HS-27A (cell line): ENCODE measurements around the gene BMP10.

Experiments
- DNase-seq: peaks from one replicate; pipeline ENCODE4 v3.0.0-alpha.2; 2012; ENCODE audit warnings: low read depth, missing footprints

BMP10 gene

GRCh38 chr2:68853035-68853434, 18.2 kb downstream of the BMP10 start:
- no peak for DNase-seq

GRCh38 chr2:68850524-68850923, 20.7 kb downstream of the BMP10 start:
- DNase-seq: no peak

- DNase-seq: no peak
These were observed 21.6 kb downstream of the BMP10 start for GRCh38 chr2:68849579-68850030.

- DNase-seq: no peak
These were observed 23.4 kb downstream of the BMP10 start for GRCh38 chr2:68847751-68848150.

- DNase-seq: no peak
These were observed 25.1 kb downstream of the BMP10 start for GRCh38 chr2:68846091-68846490.

- no peak for DNase-seq
These were observed 26.2 kb downstream of the BMP10 start for GRCh38 chr2:68845043-68845442.

- no peak for DNase-seq
These were observed 31.9 kb downstream of the BMP10 start for GRCh38 chr2:68839260-68839833.

DNA sequence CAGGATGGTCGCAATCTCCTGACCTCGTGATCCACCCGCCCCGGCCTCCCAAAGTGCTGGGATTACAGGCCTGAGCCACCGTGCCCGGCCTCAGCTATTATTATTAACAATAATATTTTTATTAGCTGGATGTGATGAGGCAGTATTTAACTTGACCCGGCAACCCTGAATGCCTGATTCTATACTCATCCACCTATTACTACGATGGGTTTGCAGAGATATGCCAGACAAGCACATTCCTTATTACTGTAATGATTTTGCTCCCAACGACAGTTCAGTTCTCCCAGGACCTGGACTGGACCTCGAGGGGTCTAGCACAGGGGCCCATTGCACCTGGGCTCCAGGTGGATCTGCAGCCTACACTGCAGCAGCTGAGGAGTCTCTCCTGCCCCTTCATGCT, 32.6 kb downstream of the BMP10 start:
- no peak for DNase-seq

DNA sequence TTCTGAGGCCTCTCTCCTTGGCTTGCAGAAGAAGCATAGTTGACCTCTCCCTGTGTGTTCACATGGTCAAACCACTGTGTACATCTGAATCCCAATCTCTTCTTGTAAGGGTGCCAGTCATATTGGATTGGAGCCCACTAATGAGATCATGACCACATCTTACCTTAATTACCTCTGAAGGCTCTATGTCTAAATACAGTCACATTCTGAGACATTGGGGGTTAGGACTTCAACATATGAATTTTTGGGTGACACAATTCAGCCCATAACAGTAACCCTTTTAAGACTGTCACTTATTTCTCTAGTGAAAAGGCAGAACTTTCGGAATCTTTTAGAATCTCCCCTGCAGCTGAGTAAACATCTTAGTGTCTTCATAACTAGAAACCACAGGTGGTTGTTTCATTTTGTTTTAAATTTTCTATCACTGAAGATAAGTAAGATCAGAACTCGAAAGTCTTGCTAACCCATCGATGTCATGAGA, 33.3 kb downstream of the BMP10 start:
- DNase-seq: no peak

DNA sequence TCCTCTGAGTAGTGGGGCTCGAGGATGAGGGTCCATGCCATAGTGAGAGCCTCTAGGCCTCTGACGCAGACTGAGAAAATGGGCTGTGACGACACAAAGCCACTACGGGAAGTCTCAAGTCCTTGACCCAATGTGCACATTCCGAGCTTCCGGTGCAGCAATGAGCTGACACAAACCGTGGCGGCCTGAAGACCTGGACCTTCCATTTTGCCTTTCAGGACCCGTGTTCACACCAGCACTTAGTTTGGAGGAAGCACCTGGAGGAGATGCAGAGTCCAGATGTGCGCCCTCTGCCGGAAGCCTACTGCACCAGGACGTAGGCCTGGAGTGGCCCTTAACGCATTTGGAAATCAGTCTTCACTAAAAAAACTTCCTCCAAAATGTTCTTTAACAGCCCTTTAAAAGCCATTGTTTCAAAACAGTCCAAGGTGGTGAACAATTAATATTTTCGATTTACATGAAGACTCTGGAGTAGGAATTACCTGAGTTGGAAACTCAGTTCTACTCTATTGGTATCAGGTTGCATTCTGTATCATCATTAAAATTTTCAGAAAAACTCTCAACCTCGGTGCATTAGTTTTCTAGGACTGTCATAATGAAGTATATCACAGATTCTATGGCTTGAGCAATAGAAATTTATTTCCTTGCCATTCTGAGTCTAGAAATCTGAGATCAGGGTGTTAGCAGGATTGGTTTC, 33.9 kb downstream of the BMP10 start:
- DNase-seq: no peak

- no peak for DNase-seq
These were observed 35.6 kb downstream of the BMP10 start for GRCh38 chr2:68835621-68836020.

DNA sequence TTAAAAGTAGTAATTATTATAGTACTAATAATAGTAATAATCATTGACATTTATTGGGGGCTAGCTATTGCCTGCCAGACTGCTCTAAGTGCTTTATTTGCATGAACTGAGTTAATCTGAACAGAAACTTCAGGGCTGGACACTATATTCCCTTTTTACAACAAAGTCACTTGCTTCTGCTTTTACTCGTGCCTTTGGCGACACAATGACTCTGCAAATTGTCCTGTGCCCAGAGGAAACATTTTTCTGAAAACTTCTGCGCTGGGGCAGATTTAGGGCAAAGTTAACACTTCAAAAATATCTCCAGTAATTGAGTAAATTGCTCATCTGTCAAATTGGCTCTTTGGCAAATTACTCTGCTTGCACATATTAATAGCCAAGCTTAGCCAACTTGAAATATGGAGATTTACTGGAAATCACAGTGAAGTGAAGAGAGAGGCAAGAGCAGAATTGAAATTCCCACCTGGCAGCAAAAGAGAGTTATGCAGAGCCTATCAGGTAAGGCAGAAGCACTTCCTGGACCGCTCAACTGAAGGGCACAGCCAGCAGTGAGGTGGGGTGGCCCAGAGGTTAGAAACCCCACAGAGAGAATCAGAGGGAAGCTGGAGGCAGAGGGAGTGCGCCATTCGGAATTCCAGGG, 36.3 kb downstream of the BMP10 start:
- DNase-seq: no peak

GRCh38 chr2:68833162-68833561, 38.0 kb downstream of the BMP10 start:
- no peak for DNase-seq

GRCh38 chr2:68832233-68832869, 38.8 kb downstream of the BMP10 start:
- DNase-seq: peak; percentile 34

- DNase-seq: no peak
These were observed 39.4 kb downstream of the BMP10 start for GRCh38 chr2:68831686-68832232.

GRCh38 chr2:68829749-68830148, 41.4 kb downstream of the BMP10 start:
- no peak for DNase-seq

GRCh38 chr2:68828887-68829708, 42.1 kb downstream of the BMP10 start:
- peak; percentile 90 for DNase-seq

GRCh38 chr2:68827666-68828065, 43.5 kb downstream of the BMP10 start:
- no peak for DNase-seq

- no peak for DNase-seq
These were observed 45.3 kb downstream of the BMP10 start for GRCh38 chr2:68825866-68826265.

DNA sequence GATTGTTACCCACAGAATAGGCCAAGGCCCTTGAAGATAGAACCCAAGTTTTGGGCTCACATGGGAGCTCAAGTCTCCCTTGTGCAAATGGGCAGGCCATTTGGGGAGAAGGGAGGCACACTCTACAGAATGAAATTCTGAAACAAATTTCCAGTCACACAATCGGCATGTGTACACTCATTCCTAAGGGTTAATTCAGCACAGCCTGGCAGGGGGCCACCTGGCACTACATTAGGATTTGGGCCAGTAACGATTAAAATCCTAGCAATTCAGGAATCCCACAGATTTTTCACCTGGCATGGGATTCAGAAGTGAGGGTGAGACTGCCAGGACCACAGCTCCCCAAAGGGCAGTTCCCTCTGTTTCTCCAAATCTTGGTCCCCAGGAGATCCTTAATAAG, 46.4 kb downstream of the BMP10 start:
- peak; percentile 73 for DNase-seq

GRCh38 chr2:68822207-68822872, 48.9 kb downstream of the BMP10 start:
- no peak for DNase-seq
